ENCODE results near the gene DRAM1. TPM values are rescaled to one million over a fixed set of nuclear protein-coding genes. Genes with fewer than 3 reads are reported as not detected.

Gene DRAM1
- total and polyA plus RNA-seq, 2 donors (not counting 1 experiment from before 2014, with no cell fraction given): 2.1 to 10.2 TPM

DNA sequence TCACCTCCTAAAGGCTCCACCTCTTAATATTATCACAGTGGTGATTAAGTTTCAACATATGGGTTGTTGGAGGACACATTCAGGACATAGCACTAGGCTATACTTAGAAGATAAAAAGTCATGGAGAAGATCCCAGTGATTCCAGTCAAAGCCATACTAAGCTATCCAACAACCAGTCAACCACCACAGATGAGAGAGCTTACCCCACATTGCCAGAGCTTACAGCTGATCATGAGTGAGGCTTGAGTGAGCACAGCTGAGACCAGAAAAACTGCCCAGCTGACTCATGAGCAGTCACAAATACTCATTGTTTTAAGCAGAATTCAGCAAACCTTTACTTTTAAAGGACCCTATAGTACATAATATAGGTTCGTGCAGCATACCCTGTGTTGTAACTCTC lies 85.1 kb downstream of the DRAM1 start:
- H3K4me1 Mint-ChIP-seq: peaks cover 6% of the 10 kb centered on the region
- peaks cover 0 to 7% (median 4%) of the 10 kb centered on the region in 3 donors for H3K9me3 ChIP-seq (ENCODE audit: control extremely low read depth in 1 of 3, control insufficient read depth in 2 of 3, insufficient read depth in 1 of 3, low read length in 2 of 3)
- H3K4me2 ChIP-seq (replicated peaks; ENCODE audit: low read depth, low read length, poor library complexity, severe bottlenecking): no peak overlapping the region
- H3K4me1 ChIP-seq (ENCODE audit: control insufficient read depth in 2 of 2, insufficient read depth in 2 of 2, low read length in 2 of 2): peaks cover 3 to 5% of the 10 kb centered on the region in 2 donors
- intact Hi-C loops (cut with micrococcal nuclease): no loop called here
- H3K36me3 ChIP-seq (replicated peaks in 1 of 2; ENCODE audit: control extremely low read depth in 1 of 2, control insufficient read depth in 1 of 2, extremely low read depth in 1 of 2, insufficient read depth in 2 of 2, low read length in 1 of 2): no peaks in the 10 kb centered on the region
- no CpG with 5 or more reads among the region's 1 CpG for WGBS (ENCODE audit: insufficient coverage)
- ATAC-seq (ENCODE audit: low read depth) (no peak), DNase-seq (no peak)
- no peaks in the 10 kb centered on the region for H3K27me3 ChIP-seq (replicated peaks in 1 of 4; ENCODE audit: control extremely low read depth in 1 of 4, control insufficient read depth in 3 of 4, insufficient read depth in 4 of 4, low read length in 3 of 4)
- ChIA-PET POLR2A (no interaction called here), CTCF (no interaction called here)
- no peaks in the 10 kb centered on the region for H3K27me3 Mint-ChIP-seq
- no peaks in the 10 kb centered on the region for H3K79me2 ChIP-seq (ENCODE audit: control insufficient read depth, insufficient read depth, low read length)
- no peak overlapping the region for H3K9ac ChIP-seq (ENCODE audit: low read length)
- H3K4me3 ChIP-seq (ENCODE audit: control extremely low read depth in 1 of 5, extremely low read depth in 1 of 5, insufficient read depth in 1 of 5, low read depth in 2 of 5, low read length in 4 of 5): no peak overlapping the region
- H2AFZ ChIP-seq (ENCODE audit: insufficient read depth, low read depth, low read length, poor library complexity, severe bottlenecking): no peak overlapping the region
- peaks cover 2% of the 10 kb centered on the region for H3K9me3 Mint-ChIP-seq (ENCODE audit: insufficient read depth)
- no peak overlapping the region for H3K27ac ChIP-seq (ENCODE audit: low read length in 2 of 2)
- no peaks in the 10 kb centered on the region for H4K20me1 ChIP-seq (ENCODE audit: control insufficient read depth, insufficient read depth, low read length, poor library complexity, severe bottlenecking)
- TF ChIP-seq, protein P1, sequence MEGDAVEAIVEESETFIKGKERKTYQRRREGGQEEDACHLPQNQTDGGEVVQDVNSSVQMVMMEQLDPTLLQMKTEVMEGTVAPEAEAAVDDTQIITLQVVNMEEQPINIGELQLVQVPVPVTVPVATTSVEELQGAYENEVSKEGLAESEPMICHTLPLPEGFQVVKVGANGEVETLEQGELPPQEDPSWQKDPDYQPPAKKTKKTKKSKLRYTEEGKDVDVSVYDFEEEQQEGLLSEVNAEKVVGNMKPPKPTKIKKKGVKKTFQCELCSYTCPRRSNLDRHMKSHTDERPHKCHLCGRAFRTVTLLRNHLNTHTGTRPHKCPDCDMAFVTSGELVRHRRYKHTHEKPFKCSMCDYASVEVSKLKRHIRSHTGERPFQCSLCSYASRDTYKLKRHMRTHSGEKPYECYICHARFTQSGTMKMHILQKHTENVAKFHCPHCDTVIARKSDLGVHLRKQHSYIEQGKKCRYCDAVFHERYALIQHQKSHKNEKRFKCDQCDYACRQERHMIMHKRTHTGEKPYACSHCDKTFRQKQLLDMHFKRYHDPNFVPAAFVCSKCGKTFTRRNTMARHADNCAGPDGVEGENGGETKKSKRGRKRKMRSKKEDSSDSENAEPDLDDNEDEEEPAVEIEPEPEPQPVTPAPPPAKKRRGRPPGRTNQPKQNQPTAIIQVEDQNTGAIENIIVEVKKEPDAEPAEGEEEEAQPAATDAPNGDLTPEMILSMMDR (IDR thresholded peaks at IDR 0.05): no peak
- TF ChIP-seq EZH2 (IDR thresholded peaks at IDR 0.05; ENCODE audit: borderline replicate concordance, insufficient read depth, low read depth, low read length, poor library complexity, severe bottlenecking): no peak
- H3K27ac Mint-ChIP-seq: no peak overlapping the region
- no peak overlapping the region for H3K4me3 Mint-ChIP-seq

- H3K79me2 ChIP-seq (ENCODE audit: control insufficient read depth, insufficient read depth, low read length): no peaks in the 10 kb centered on the region
- H3K4me1 ChIP-seq (ENCODE audit: control insufficient read depth in 2 of 2, insufficient read depth in 2 of 2, low read length in 2 of 2): peaks cover 7 to 9% of the 10 kb centered on the region in 2 donors
- Mint-ChIP-seq H3K9me3 (ENCODE audit: insufficient read depth) (no peaks in the 10 kb centered on the region), H3K4me3 (no peak overlapping the region), H3K4me1 (peaks cover 12% of the 10 kb centered on the region), H3K27me3 (no peaks in the 10 kb centered on the region), H3K27ac (no peak overlapping the region)
- no peak overlapping the region for H2AFZ ChIP-seq (ENCODE audit: insufficient read depth, low read depth, low read length, poor library complexity, severe bottlenecking)
- peaks cover 0 to 7% (median 4%) of the 10 kb centered on the region in 3 donors for H3K9me3 ChIP-seq (ENCODE audit: control extremely low read depth in 1 of 3, control insufficient read depth in 2 of 3, insufficient read depth in 1 of 3, low read length in 2 of 3)
- H3K4me2 ChIP-seq (replicated peaks; ENCODE audit: low read depth, low read length, poor library complexity, severe bottlenecking): no peak overlapping the region
- H3K9ac ChIP-seq (ENCODE audit: low read length): no peak overlapping the region
- POLR2A ChIA-PET: no interaction called here
- WGBS (ENCODE audit: insufficient coverage): 38% methylated on average over 1 of the region's 1 CpG
- H3K36me3 ChIP-seq (replicated peaks in 1 of 2; ENCODE audit: control extremely low read depth in 1 of 2, control insufficient read depth in 1 of 2, extremely low read depth in 1 of 2, insufficient read depth in 2 of 2, low read length in 1 of 2): no peaks in the 10 kb centered on the region
- DNase-seq (no peak), ATAC-seq (ENCODE audit: low read depth) (no peak)
- intact Hi-C loops (cut with micrococcal nuclease): no loop called here
- CTCF ChIA-PET: interaction anchor here (0.7 to 1.5 kb wide), 3 partner anchors 11 to 124 kb away, joined by 3 to 4 read pairs (median 3); no protein-coding TSS in a partner anchor
- H3K27ac ChIP-seq (ENCODE audit: low read length in 2 of 2): no peak overlapping the region
- no peak overlapping the region for H3K4me3 ChIP-seq (ENCODE audit: control extremely low read depth in 1 of 5, extremely low read depth in 1 of 5, insufficient read depth in 1 of 5, low read depth in 2 of 5, low read length in 4 of 5)
- H3K27me3 ChIP-seq (replicated peaks in 1 of 4; ENCODE audit: control extremely low read depth in 1 of 4, control insufficient read depth in 3 of 4, insufficient read depth in 4 of 4, low read length in 3 of 4): no peaks in the 10 kb centered on the region
- no peak for TF ChIP-seq EZH2 (IDR thresholded peaks at IDR 0.05; ENCODE audit: borderline replicate concordance, insufficient read depth, low read depth, low read length, poor library complexity, severe bottlenecking)
- TF ChIP-seq, protein P1 (IDR thresholded peaks at IDR 0.05): no peak
- no peaks in the 10 kb centered on the region for H4K20me1 ChIP-seq (ENCODE audit: control insufficient read depth, insufficient read depth, low read length, poor library complexity, severe bottlenecking)
Observed at GRCh38 chr12:101963697-101964096, 86.3 kb downstream of the DRAM1 start.

Measured in B cell (primary cell).